Measurements from ENCODE around the gene PSTPIP1.

Gene PSTPIP1

GRCh38 chr15:77042955-77043920, 48.3 kb downstream of the PSTPIP1 start:
- no peak overlapping the region for H3K9ac ChIP-seq (ENCODE audit: low read length)
- no peaks in the 10 kb centered on the region for H3K9me3 ChIP-seq (ENCODE audit: insufficient read depth, low read length)
- peaks cover 62% of the 10 kb centered on the region for H3K36me3 ChIP-seq (replicated peaks; ENCODE audit: low read depth, low read length)
- TF ChIP-seq CTCF (IDR thresholded peaks at IDR 0.05; ENCODE audit: low read depth, low read length) (no peak), EZH2phosphoT487 (IDR thresholded peaks at IDR 0.05; ENCODE audit: low read depth) (no peak)
- no peaks in the 10 kb centered on the region for H3K79me2 ChIP-seq (ENCODE audit: low read length)
- no peak overlapping the region for H3K4me2 ChIP-seq (ENCODE audit: low read length)
- H3K4me1 ChIP-seq (ENCODE audit: low read length), result 0 out of 2 replicates have a peak, but pooled peaks cover 6% of the 10 kb centered on the region
- H3K4me3 ChIP-seq (ENCODE audit: low read length), result no peak overlapping the region
- H4K20me1 ChIP-seq (ENCODE audit: insufficient read depth, low read length), result no peaks in the 10 kb centered on the region
- H3K27me3 ChIP-seq (ENCODE audit: low read depth, low read length), result no peaks in the 10 kb centered on the region
- H2AFZ ChIP-seq (ENCODE audit: low read depth, low read length), result no peak overlapping the region
- H3K27ac ChIP-seq (ENCODE audit: low read length), result no peak overlapping the region

GRCh38 chr15:77044228-77045042, 49.5 kb downstream of the PSTPIP1 start:
- H3K9me3 ChIP-seq (ENCODE audit: insufficient read depth, low read length), result no peaks in the 10 kb centered on the region
- H3K27ac ChIP-seq (ENCODE audit: low read length), result no peak overlapping the region
- no peak overlapping the region for H2AFZ ChIP-seq (ENCODE audit: low read depth, low read length)
- peaks cover 72% of the 10 kb centered on the region for H3K36me3 ChIP-seq (replicated peaks; ENCODE audit: low read depth, low read length)
- H3K27me3 ChIP-seq (ENCODE audit: low read depth, low read length), result no peaks in the 10 kb centered on the region
- no peaks in the 10 kb centered on the region for H4K20me1 ChIP-seq (ENCODE audit: insufficient read depth, low read length)
- no peak overlapping the region for H3K4me3 ChIP-seq (ENCODE audit: low read length)
- no peaks in the 10 kb centered on the region for H3K79me2 ChIP-seq (ENCODE audit: low read length)
- TF ChIP-seq CTCF (IDR thresholded peaks at IDR 0.05; ENCODE audit: low read depth, low read length) (no peak), EZH2phosphoT487 (IDR thresholded peaks at IDR 0.05; ENCODE audit: low read depth) (no peak)
- H3K4me1 ChIP-seq (ENCODE audit: low read length), result 0 out of 2 replicates have a peak, but pooled peaks cover 6% of the 10 kb centered on the region
- H3K4me2 ChIP-seq (ENCODE audit: low read length), result no peak overlapping the region
- H3K9ac ChIP-seq (ENCODE audit: low read length), result no peak overlapping the region

- Histone ChIP-seq H3K4me3 (ENCODE audit: low read length) (no peak overlapping the region), H3K36me3 (replicated peaks; ENCODE audit: low read depth, low read length) (peaks cover 85% of the 10 kb centered on the region), H4K20me1 (ENCODE audit: insufficient read depth, low read length) (no peaks in the 10 kb centered on the region)
These were observed 51.1 kb downstream of the PSTPIP1 start for GRCh38 chr15:77045985-77046384.

More at GRCh38 chr15:77045985-77046384, 51.1 kb downstream of the PSTPIP1 start:
- Histone ChIP-seq H2AFZ (ENCODE audit: low read depth, low read length) (no peak overlapping the region), H3K9me3 (ENCODE audit: insufficient read depth, low read length) (no peaks in the 10 kb centered on the region), H3K79me2 (ENCODE audit: low read length) (no peaks in the 10 kb centered on the region), H3K9ac (ENCODE audit: low read length) (no peak overlapping the region), H3K27ac (ENCODE audit: low read length) (no peak overlapping the region), H3K4me1 (ENCODE audit: low read length) (no peaks in the 10 kb centered on the region), H3K4me2 (ENCODE audit: low read length) (no peak overlapping the region), H3K27me3 (ENCODE audit: low read depth, low read length) (no peaks in the 10 kb centered on the region)
- TF ChIP-seq CTCF (IDR thresholded peaks at IDR 0.05; ENCODE audit: low read depth, low read length), result no peak
- TF ChIP-seq EZH2phosphoT487 (IDR thresholded peaks at IDR 0.05; ENCODE audit: low read depth), result no peak
